SK-N-SH treated with all-trans-retinoic acid at 6 μM for 48 hours (cell line): ENCODE results near the gene GPHN.

ENCODE experiments used
- ATAC-seq: fragments of 200-7000 bp; cut with Tn5 transposase; 3 replicates; pipeline ENCODE4 v1.9.1; 2020; ENCODE audit warnings: mild to moderate bottlenecking, moderate library complexity
- ARNTL ChIP-seq: fragments of 450-650 bp; formaldehyde crosslinking; IDR thresholded peaks from 2 replicates; pipeline ENCODE4 v1.5.0; 2020; ENCODE audit warnings: low read depth, mild to moderate bottlenecking, moderate library complexity, borderline replicate concordance
- CSDC2 ChIP-seq: fragments of 250-450 bp; sonication (Bioruptor Pico); IDR thresholded peaks from 2 replicates; pipeline ENCODE4 v1.5.0; 2020; ENCODE audit warnings: mild to moderate bottlenecking, moderate library complexity
- ESRRG ChIP-seq: fragments of 250-450 bp; sonication (Bioruptor Pico); IDR thresholded peaks from 2 replicates; pipeline ENCODE4 v1.6.1; 2021; ENCODE audit warnings: mild to moderate bottlenecking
- GLIS3 ChIP-seq: fragments of 250-450 bp; sonication (Bioruptor Pico); IDR thresholded peaks from 2 replicates; pipeline ENCODE4 v1.5.0; 2020; ENCODE audit warnings: mild to moderate bottlenecking, moderate library complexity
- ISL1 ChIP-seq: fragments of 250-450 bp; sonication (Bioruptor Pico); IDR thresholded peaks from 2 replicates; pipeline ENCODE4 v2.1.2; 2022; ENCODE audit warnings: mild to moderate bottlenecking, moderate library complexity
- PPARA ChIP-seq: fragments of 250-450 bp; sonication (Bioruptor Pico); IDR thresholded peaks from 2 replicates; pipeline ENCODE4 v1.5.0; 2020; ENCODE audit warnings: mild to moderate bottlenecking, borderline replicate concordance
- RARB ChIP-seq: fragments of 250-450 bp; sonication (Bioruptor Pico); IDR thresholded peaks from 2 replicates; pipeline ENCODE4 v1.8.0; 2021; ENCODE audit warnings: mild to moderate bottlenecking, moderate library complexity
- SNAI2 ChIP-seq: fragments of 250-450 bp; sonication (Bioruptor Pico); IDR thresholded peaks from 2 replicates; pipeline ENCODE4 v1.5.0; 2020; ENCODE audit warnings: mild to moderate bottlenecking, moderate library complexity
- TCF4 ChIP-seq: fragments of 250-450 bp; sonication (Bioruptor Pico); IDR thresholded peaks from 2 replicates; pipeline ENCODE4 v1.8.0; 2021; ENCODE audit warnings: mild to moderate bottlenecking, moderate library complexity, borderline replicate concordance
- TOX ChIP-seq: fragments of 250-450 bp; sonication (Bioruptor Pico); IDR thresholded peaks from 2 replicates; pipeline ENCODE4 v1.8.0; 2021; ENCODE audit warnings: mild to moderate bottlenecking, moderate library complexity, borderline replicate concordance
- ZC3H10 ChIP-seq: fragments of 250-450 bp; sonication (Bioruptor Pico); IDR thresholded peaks from 2 replicates; pipeline ENCODE4 v1.5.1; 2021; ENCODE audit warnings: mild to moderate bottlenecking, moderate library complexity
- ZFP3 ChIP-seq: fragments of 250-450 bp; sonication (Bioruptor Pico); IDR thresholded peaks from 2 replicates; pipeline ENCODE4 v1.5.0; 2020; ENCODE audit warnings: mild to moderate bottlenecking, moderate library complexity
- ZFP30 ChIP-seq: fragments of 450-650 bp; formaldehyde crosslinking; IDR thresholded peaks from 2 replicates; pipeline ENCODE4 v1.5.0; 2022; ENCODE audit warnings: mild to moderate bottlenecking, moderate library complexity
- ZNF565 ChIP-seq: fragments of 450-650 bp; formaldehyde crosslinking; conservative IDR thresholded peaks from 2 replicates; pipeline ENCODE4 v1.5.0; 2020; ENCODE audit warnings: low read depth, mild to moderate bottlenecking, moderate library complexity
- ZNF70 ChIP-seq: fragments of 450-650 bp; formaldehyde crosslinking; IDR thresholded peaks from 2 replicates; pipeline ENCODE4 v1.5.0; 2020; ENCODE audit warnings: mild to moderate bottlenecking, moderate library complexity
- ZNF8 ChIP-seq: fragments of 450-650 bp; formaldehyde crosslinking; IDR thresholded peaks from 2 replicates; pipeline ENCODE4 v1.5.0; 2020; ENCODE audit warnings: mild to moderate bottlenecking, moderate library complexity
- TF ChIP-seq, protein P1 (sequence below): fragments of 250-450 bp; sonication (Bioruptor Pico); IDR thresholded peaks from 2 replicates; pipeline ENCODE4 v1.8.0; 2020; ENCODE audit warnings: mild to moderate bottlenecking, moderate library complexity, borderline replicate concordance
- TF ChIP-seq, protein P2 (sequence below): fragments of 250-450 bp; sonication (Bioruptor Pico); IDR thresholded peaks from 2 replicates; pipeline ENCODE4 v1.5.0; 2020; ENCODE audit warnings: mild to moderate bottlenecking, moderate library complexity
- TF ChIP-seq, protein P3 (sequence below): fragments of 250-450 bp; sonication (Bioruptor Pico); IDR thresholded peaks from 2 replicates; pipeline ENCODE4 v1.5.1; 2021; ENCODE audit warnings: mild to moderate bottlenecking, moderate library complexity
- TF ChIP-seq, protein P4 (sequence below): fragments of 250-450 bp; sonication (Bioruptor Pico); IDR thresholded peaks from 2 replicates; pipeline ENCODE4 v1.5.1; 2020; ENCODE audit warnings: low read depth, mild to moderate bottlenecking, moderate library complexity
- TF ChIP-seq, protein P5 (sequence below): fragments of 250-450 bp; sonication (Bioruptor Pico); IDR thresholded peaks from 2 replicates; pipeline ENCODE4 v1.8.0; 2021; ENCODE audit warnings: low read depth, mild to moderate bottlenecking, moderate library complexity, borderline replicate concordance

The GPHN gene

DNA sequence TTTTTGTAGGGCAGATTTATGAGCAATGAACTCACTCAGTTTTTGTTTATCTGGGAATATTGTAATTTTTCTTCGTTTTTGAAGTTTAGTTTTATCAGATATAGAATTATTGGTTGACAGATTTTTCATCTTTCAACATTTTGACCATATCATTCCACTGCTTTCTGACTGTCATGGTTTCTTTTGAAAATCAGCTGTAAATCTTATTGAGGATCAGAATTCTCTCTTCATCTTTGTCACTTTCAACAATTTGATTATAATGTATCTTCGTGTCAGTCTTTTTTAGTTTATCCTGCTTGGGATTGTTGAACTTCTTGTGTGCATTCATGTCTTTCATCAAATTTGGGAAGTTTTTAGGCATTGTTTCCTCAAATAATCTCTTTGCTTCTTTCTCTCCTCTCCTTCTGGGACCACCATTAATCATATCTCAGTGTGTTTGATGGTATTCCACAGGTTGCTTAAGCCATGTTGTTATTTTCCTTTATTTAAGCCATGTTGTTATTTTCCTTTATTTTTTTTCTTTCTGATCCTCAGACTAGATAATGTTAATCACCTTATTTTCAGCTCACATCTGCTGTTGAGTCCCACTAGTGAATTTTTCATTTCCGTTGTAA is 451.6 kb downstream of the GPHN start (continued):
- TF ChIP-seq, protein P1, sequence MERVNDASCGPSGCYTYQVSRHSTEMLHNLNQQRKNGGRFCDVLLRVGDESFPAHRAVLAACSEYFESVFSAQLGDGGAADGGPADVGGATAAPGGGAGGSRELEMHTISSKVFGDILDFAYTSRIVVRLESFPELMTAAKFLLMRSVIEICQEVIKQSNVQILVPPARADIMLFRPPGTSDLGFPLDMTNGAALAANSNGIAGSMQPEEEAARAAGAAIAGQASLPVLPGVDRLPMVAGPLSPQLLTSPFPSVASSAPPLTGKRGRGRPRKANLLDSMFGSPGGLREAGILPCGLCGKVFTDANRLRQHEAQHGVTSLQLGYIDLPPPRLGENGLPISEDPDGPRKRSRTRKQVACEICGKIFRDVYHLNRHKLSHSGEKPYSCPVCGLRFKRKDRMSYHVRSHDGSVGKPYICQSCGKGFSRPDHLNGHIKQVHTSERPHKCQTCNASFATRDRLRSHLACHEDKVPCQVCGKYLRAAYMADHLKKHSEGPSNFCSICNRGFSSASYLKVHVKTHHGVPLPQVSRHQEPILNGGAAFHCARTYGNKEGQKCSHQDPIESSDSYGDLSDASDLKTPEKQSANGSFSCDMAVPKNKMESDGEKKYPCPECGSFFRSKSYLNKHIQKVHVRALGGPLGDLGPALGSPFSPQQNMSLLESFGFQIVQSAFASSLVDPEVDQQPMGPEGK = no peak
- no peak for TF ChIP-seq ZFP3 (CRISPR knock-in tag)
- TF ChIP-seq ZNF70 (CRISPR knock-in tag) = no peak
- TF ChIP-seq, all 23 proteins: peak for 0

DNA sequence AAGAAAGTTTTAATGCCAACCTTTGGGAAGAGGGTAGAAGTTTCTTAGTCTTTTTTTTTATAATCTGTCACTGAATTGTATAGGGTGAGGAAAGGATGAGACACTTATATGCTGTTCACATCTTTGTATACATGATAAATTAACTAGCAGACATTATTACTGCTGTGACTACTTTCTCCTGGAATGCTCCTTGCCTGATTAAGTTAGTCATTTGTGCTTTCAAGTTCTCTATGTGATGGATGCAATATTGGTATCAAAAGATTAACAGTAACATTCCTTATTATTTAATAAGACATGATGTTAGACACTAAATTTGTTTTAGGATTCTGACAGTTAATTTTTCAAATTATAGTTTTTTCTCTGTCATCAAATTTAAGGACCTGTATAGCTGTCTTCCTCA is 457.9 kb downstream of the GPHN start:
- ATAC-seq = peak; percentile 61
- 0 out of 2 replicates have a peak, but pooled peaks have one; percentile 29 for TF ChIP-seq GLIS3
- TF ChIP-seq, protein P2, sequence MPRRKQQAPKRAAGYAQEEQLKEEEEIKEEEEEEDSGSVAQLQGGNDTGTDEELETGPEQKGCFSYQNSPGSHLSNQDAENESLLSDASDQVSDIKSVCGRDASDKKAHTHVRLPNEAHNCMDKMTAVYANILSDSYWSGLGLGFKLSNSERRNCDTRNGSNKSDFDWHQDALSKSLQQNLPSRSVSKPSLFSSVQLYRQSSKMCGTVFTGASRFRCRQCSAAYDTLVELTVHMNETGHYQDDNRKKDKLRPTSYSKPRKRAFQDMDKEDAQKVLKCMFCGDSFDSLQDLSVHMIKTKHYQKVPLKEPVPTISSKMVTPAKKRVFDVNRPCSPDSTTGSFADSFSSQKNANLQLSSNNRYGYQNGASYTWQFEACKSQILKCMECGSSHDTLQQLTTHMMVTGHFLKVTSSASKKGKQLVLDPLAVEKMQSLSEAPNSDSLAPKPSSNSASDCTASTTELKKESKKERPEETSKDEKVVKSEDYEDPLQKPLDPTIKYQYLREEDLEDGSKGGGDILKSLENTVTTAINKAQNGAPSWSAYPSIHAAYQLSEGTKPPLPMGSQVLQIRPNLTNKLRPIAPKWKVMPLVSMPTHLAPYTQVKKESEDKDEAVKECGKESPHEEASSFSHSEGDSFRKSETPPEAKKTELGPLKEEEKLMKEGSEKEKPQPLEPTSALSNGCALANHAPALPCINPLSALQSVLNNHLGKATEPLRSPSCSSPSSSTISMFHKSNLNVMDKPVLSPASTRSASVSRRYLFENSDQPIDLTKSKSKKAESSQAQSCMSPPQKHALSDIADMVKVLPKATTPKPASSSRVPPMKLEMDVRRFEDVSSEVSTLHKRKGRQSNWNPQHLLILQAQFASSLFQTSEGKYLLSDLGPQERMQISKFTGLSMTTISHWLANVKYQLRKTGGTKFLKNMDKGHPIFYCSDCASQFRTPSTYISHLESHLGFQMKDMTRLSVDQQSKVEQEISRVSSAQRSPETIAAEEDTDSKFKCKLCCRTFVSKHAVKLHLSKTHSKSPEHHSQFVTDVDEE = no peak
- no peak for TF ChIP-seq TOX
- TF ChIP-seq, protein P1 = no peak
- TF ChIP-seq, protein P3, sequence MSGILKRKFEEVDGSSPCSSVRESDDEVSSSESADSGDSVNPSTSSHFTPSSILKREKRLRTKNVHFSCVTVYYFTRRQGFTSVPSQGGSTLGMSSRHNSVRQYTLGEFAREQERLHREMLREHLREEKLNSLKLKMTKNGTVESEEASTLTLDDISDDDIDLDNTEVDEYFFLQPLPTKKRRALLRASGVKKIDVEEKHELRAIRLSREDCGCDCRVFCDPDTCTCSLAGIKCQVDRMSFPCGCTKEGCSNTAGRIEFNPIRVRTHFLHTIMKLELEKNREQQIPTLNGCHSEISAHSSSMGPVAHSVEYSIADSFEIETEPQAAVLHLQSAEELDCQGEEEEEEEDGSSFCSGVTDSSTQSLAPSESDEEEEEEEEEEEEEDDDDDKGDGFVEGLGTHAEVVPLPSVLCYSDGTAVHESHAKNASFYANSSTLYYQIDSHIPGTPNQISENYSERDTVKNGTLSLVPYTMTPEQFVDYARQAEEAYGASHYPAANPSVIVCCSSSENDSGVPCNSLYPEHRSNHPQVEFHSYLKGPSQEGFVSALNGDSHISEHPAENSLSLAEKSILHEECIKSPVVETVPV = no peak
- TF ChIP-seq RARB (CRISPR knock-in tag) = no peak
- no peak for TF ChIP-seq ARNTL
- TF ChIP-seq TCF4 (CRISPR knock-in tag) = no peak
- TF ChIP-seq ISL1 (CRISPR knock-in tag) = peak; percentile 97
- peak; percentile 54; the same call in 1 of the 2 replicates for TF ChIP-seq ZC3H10 (CRISPR knock-in tag)
- TF ChIP-seq, protein P4, sequence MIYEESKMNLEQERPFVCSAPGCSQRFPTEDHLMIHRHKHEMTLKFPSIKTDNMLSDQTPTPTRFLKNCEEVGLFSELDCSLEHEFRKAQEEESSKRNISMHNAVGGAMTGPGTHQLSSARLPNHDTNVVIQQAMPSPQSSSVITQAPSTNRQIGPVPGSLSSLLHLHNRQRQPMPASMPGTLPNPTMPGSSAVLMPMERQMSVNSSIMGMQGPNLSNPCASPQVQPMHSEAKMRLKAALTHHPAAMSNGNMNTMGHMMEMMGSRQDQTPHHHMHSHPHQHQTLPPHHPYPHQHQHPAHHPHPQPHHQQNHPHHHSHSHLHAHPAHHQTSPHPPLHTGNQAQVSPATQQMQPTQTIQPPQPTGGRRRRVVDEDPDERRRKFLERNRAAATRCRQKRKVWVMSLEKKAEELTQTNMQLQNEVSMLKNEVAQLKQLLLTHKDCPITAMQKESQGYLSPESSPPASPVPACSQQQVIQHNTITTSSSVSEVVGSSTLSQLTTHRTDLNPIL (CRISPR knock-in tag) = peak; percentile 68; the same call in 1 of the 2 replicates

DNA sequence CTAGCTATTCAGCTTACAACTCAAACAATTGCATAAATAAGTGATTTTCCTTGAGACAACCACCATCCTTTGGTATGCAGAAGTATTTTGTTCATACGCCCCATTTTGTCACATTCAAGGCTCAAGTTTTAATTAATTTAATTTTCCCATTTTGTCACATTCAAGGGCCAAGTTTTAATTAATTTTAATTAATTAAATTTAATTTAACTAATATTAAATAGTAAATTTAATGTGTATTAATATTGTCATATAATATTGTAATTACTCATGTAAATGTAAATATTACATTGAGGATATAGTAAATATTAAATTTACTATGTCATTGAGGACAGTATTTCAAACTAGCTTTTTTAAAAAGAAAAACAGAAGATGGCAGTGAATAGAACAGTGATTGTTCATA is 464.5 kb downstream of the GPHN start:
- TF ChIP-seq ISL1 (CRISPR knock-in tag) (no peak), PPARA (CRISPR knock-in tag) (no peak), SNAI2 (CRISPR knock-in tag) (no peak), TCF4 (CRISPR knock-in tag) (no peak), ZNF8 (no peak), ZNF565 (CRISPR knock-in tag) (no peak), TOX (no peak), CSDC2 (CRISPR knock-in tag) (no peak), ZFP30 (no peak), ESRRG (CRISPR knock-in tag) (no peak), GLIS3 (no peak)
- TF ChIP-seq, protein P1 = no peak
- TF ChIP-seq, protein P2 = no peak
- TF ChIP-seq, protein P5, sequence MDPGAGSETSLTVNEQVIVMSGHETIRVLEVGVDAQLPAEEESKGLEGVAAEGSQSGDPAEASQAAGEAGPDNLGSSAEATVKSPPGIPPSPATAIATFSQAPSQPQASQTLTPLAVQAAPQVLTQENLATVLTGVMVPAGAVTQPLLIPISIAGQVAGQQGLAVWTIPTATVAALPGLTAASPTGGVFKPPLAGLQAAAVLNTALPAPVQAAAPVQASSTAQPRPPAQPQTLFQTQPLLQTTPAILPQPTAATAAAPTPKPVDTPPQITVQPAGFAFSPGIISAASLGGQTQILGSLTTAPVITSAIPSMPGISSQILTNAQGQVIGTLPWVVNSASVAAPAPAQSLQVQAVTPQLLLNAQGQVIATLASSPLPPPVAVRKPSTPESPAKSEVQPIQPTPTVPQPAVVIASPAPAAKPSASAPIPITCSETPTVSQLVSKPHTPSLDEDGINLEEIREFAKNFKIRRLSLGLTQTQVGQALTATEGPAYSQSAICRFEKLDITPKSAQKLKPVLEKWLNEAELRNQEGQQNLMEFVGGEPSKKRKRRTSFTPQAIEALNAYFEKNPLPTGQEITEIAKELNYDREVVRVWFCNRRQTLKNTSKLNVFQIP = no peak
- no peak for ATAC-seq
